Transverse colon (tissue), 4 donors: ENCODE measurements around the gene STRA6.

Experiments
- EP300 ChIP-seq: sonication (generic); formaldehyde crosslinking; IDR thresholded peaks from one replicate; pipeline ENCODE4 v1.6.1; 2017; ENCODE audit warnings: antibody characterized with exemption, low read depth
- POLR2A ChIP-seq: fragments of 450-650 bp; IDR thresholded peaks from one replicate; pipeline ENCODE4 v1.6.1; 2016; ENCODE audit warnings: antibody characterized with exemption, mild to moderate bottlenecking, moderate library complexity
- POLR2AphosphoS5 ChIP-seq, 3 donors: sonication (generic); formaldehyde crosslinking; IDR thresholded peaks; one replicate each; pipeline ENCODE4 v1.6.1; 2016; ENCODE audit warnings: antibody characterized with exemption in 3 of 3
- TF ChIP-seq, protein P1 (sequence below), 5 experiments: fragments of 200-600 bp in 3 of 5; fragments of 450-650 bp in 2 of 5; sonication (generic) in 3 of 5; IDR thresholded peaks; 1 replicate in 2 of 5; 2 replicates in 3 of 5; pipeline ENCODE4 v1.5.1; 2016 to 2017; ENCODE audit warnings: antibody characterized with exemption in 5 of 5, inconsistent platforms in 3 of 5, mild to moderate bottlenecking in 2 of 5, moderate library complexity in 1 of 5

DNA sequence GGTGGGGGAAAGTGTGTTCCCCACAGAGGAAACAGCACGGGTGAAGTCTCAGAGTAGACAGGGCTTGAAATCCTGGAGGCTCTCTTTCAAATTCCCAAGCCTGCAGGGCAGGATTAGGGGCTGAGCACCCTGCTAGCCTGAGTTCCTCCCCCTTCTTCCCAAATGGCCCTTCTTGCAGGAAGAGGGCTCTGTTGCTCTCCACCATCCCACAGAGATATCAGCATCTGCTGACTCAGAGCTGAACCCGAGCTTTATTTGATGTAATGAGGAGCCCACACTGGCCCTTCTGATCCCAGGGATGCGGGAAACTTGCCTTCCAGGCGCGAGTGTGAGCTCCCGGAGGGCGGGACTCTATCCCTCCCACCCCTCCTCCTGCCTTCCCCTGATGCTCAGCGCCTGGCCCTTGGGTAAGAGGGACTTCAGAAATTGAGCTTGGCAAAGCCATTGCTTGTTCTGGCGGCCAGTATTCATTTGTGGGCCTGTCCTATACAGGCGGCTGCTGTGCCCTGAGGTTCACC lies 1.4 kb upstream of the STRA6 start:
- no peak for TF ChIP-seq POLR2A
- TF ChIP-seq, protein P1, sequence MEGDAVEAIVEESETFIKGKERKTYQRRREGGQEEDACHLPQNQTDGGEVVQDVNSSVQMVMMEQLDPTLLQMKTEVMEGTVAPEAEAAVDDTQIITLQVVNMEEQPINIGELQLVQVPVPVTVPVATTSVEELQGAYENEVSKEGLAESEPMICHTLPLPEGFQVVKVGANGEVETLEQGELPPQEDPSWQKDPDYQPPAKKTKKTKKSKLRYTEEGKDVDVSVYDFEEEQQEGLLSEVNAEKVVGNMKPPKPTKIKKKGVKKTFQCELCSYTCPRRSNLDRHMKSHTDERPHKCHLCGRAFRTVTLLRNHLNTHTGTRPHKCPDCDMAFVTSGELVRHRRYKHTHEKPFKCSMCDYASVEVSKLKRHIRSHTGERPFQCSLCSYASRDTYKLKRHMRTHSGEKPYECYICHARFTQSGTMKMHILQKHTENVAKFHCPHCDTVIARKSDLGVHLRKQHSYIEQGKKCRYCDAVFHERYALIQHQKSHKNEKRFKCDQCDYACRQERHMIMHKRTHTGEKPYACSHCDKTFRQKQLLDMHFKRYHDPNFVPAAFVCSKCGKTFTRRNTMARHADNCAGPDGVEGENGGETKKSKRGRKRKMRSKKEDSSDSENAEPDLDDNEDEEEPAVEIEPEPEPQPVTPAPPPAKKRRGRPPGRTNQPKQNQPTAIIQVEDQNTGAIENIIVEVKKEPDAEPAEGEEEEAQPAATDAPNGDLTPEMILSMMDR (IDR thresholded peaks at IDR 0.05), result no peak
- TF ChIP-seq POLR2AphosphoS5 (IDR thresholded peaks at IDR 0.05), result no peak
- no peak for TF ChIP-seq EP300
